Esophagus squamous epithelium (tissue), 4 donors: ENCODE results near the gene TCEAL4.

ENCODE experiments used
- CTCF ChIP-seq, 6 experiments: fragments of 450-650 bp in 4 of 6; fragments of 200-600 bp in 2 of 6; sonication (generic) in 2 of 6; IDR thresholded peaks; one replicate each; pipeline ENCODE4 v1.5.1; 2016 to 2019; ENCODE audit warnings: antibody characterized with exemption in 6 of 6, mild to moderate bottlenecking in 4 of 6, moderate library complexity in 4 of 6
- POLR2A ChIP-seq, 4 donors: fragments of 450-650 bp; IDR thresholded peaks; one replicate each; pipeline ENCODE4 v1.6.1; 2017; ENCODE audit warnings: antibody characterized with exemption in 4 of 4, mild to moderate bottlenecking in 4 of 4, moderate library complexity in 3 of 4

DNA sequence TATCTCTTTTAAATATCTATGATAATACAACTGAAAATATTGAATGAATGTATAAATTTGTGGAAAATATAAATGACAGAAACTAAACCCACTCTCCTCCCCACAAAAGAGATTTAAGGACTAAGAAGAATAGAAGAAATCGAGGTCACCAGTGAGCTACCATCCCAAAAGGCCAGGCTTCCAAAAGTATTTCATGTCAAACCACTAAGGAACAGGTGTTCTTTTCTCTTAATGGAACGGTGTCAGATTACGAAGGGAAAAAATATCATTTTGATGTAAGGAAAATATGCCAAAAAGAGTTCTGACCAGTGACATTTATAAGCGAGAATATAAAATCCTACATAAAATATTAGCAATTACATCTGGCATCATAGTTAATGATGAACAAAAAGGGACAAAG is 13.6 kb upstream of the TCEAL4 start:
- no peak for TF ChIP-seq CTCF (IDR thresholded peaks at IDR 0.05)
- TF ChIP-seq POLR2A (IDR thresholded peaks at IDR 0.05): no peak
